Tongue (tissue), 1 donor: Measurements from ENCODE around the gene CHP2. TPM values are rescaled to one million over a fixed set of nuclear protein-coding genes. Genes with fewer than 3 reads are reported as not detected.

ENCODE experiments used
- total RNA-seq: library from RNA; depleted of rRNA; stranded (reverse); fragments of >200 nt; gene quantifications from one replicate; pipeline ENCODE4 v1.2.3, GENCODE V29; 2014

CHP2 gene
- total RNA-seq, 1 donor from 2014 or later: 0.62 TPM

Other genes starting within 250 kb of the CHP2 start
- 67.6 TPM for gene GGA2, start 244.5 kb upstream of the CHP2 start, total RNA-seq
- gene EARS2, start 197.7 kb upstream of the CHP2 start, total RNA-seq: 31.3 TPM
- gene UBFD1, start 197.3 kb upstream of the CHP2 start, total RNA-seq: 145 TPM
- gene NDUFAB1, start 158.7 kb upstream of the CHP2 start, total RNA-seq: 106 TPM
- gene PALB2, start 113.7 kb upstream of the CHP2 start, total RNA-seq: 8.4 TPM
- gene DCTN5, start 113.6 kb upstream of the CHP2 start, total RNA-seq: 57.6 TPM
- gene PLK1, start 76.1 kb upstream of the CHP2 start, total RNA-seq: 4.6 TPM
- gene ERN2, start 41.8 kb upstream of the CHP2 start, total RNA-seq: not detected
- 6.7 TPM for gene PRKCB, start 81.0 kb downstream of the CHP2 start, total RNA-seq